T-cell (primary cell): ENCODE results near the gene SLC35B1. TPM values are rescaled to one million over a fixed set of nuclear protein-coding genes. Genes with fewer than 3 reads are reported as not detected.

Experiments
- ATAC-seq, 4 experiments: fragments of 200-7000 bp in 3 of 4; fragments of 150-1000 bp in 1 of 4; cut with Tn5 transposase; replicated peaks in 1 of 4; 1 replicate in 3 of 4; 2 replicates in 1 of 4; pipeline ENCODE4 v1.10.0; 2021; ENCODE audit warnings: moderate library complexity in 3 of 4, mild to moderate bottlenecking in 2 of 4, moderate number of reproducible peaks in 1 of 4
- CTCF ChIA-PET, 2 donors: fragments of 300-600 bp; sonication (Branson Sonifier 250); formaldehyde crosslinking; loops; one replicate each; lab custom pipeline; 2022; ENCODE audit warnings: antibody characterized with exemption in 2 of 2; lab: Charles Lee
- POLR2A ChIA-PET, 2 donors: fragments of 300-600 bp; sonication (Branson Sonifier 250); formaldehyde crosslinking; loops; one replicate each; lab custom pipeline; 2022; ENCODE audit warnings: antibody characterized with exemption in 2 of 2; lab: Charles Lee
- DNase-seq, 35 experiments: peaks; one replicate each; pipeline versions ENCODE4 v3.0.0 to v3.0.0-alpha.2; 2013 to 2023
- H3K27ac ChIP-seq: one replicate; pipeline ENCODE4 v1.5.1; 2013; ENCODE audit warnings: low read length
- H3K27me3 ChIP-seq, 2 experiments: replicated peaks in 1 of 2; 1 replicate in 1 of 2; 2 replicates in 1 of 2; pipeline versions ENCODE4 v1.6.1 to v1.7.0; 2013; ENCODE audit warnings: low read length in 1 of 2, mixed read lengths in 1 of 2; ENCODE audit not compliant: control insufficient read depth in 2 of 2, insufficient read depth in 2 of 2; ENCODE audit errors: extremely low read depth in 1 of 2
- H3K36me3 ChIP-seq, 2 donors: 1 replicate in 1 of 2; 2 replicates in 1 of 2; pipeline versions ENCODE4 v1.6.1 to v1.7.0; 2013; ENCODE audit warnings: low read length in 1 of 2; ENCODE audit not compliant: control insufficient read depth in 2 of 2, insufficient read depth in 1 of 2; ENCODE audit errors: extremely low read depth in 1 of 2
- H3K4me1 ChIP-seq, 2 experiments: 1 replicate in 1 of 2; 2 replicates in 1 of 2; pipeline versions ENCODE4 v1.6.1 to v1.7.0; 2013; ENCODE audit warnings: low read length in 2 of 2, mixed read lengths in 1 of 2; ENCODE audit not compliant: insufficient read depth in 2 of 2, control insufficient read depth in 1 of 2; ENCODE audit errors: extremely low read depth in 1 of 2
- H3K4me3 ChIP-seq, 2 donors: 1 replicate in 1 of 2; 2 replicates in 1 of 2; pipeline versions ENCODE4 v1.5.1 to v1.7.0; 2013; ENCODE audit warnings: mild to moderate bottlenecking in 2 of 2, low read length in 1 of 2, moderate library complexity in 1 of 2; ENCODE audit not compliant: control insufficient read depth in 1 of 2; ENCODE audit errors: extremely low read depth in 1 of 2
- H3K9me3 ChIP-seq: 2 replicates; pipeline ENCODE4 v1.7.0; 2013
- H3K27ac Mint-ChIP-seq, 2 donors: one replicate each; pipeline ENCODE4 v1.8.0; 2020 to 2021; ENCODE audit warnings: mild to moderate bottlenecking in 2 of 2, mixed read lengths in 2 of 2
- H3K27me3 Mint-ChIP-seq, 2 donors: one replicate each; pipeline ENCODE4 v1.8.0; 2021 to 2022; ENCODE audit warnings: mixed read lengths in 2 of 2
- H3K36me3 Mint-ChIP-seq: one replicate; pipeline ENCODE4 v1.8.0; 2021; ENCODE audit warnings: mixed read lengths
- H3K4me1 Mint-ChIP-seq, 3 donors: one replicate each; pipeline ENCODE4 v1.8.0; 2020 to 2022; ENCODE audit warnings: mixed read lengths in 3 of 3, mild to moderate bottlenecking in 1 of 3
- H3K4me3 Mint-ChIP-seq, 3 donors: one replicate each; pipeline ENCODE4 v1.8.0; 2020 to 2022; ENCODE audit warnings: mild to moderate bottlenecking in 3 of 3, mixed read lengths in 3 of 3, moderate library complexity in 3 of 3
- H3K9me3 Mint-ChIP-seq, 3 donors: one replicate each; pipeline ENCODE4 v1.8.0; 2020 to 2022; ENCODE audit warnings: mixed read lengths in 3 of 3
- whole genome bisulfite sequencing: methylation state at CpG from one replicate; pipeline ENCODE4 v1.1.5; 2013; ENCODE audit warnings: missing lambda C conversion rate; ENCODE audit not compliant: insufficient coverage; 5-methylcytosine and 5-hydroxymethylcytosine counted together
- total RNA-seq, 35 experiments: library from RNA in 6 of 35; stranded (reverse) in 6 of 35; fragments of 120-200 nt in 1 of 35; gene quantifications; one replicate each; pipeline versions ENCODE4 v1.2.1 to v1.2.4 and lab custom pipeline; 2013 to 2026

SLC35B1 gene, protein sequence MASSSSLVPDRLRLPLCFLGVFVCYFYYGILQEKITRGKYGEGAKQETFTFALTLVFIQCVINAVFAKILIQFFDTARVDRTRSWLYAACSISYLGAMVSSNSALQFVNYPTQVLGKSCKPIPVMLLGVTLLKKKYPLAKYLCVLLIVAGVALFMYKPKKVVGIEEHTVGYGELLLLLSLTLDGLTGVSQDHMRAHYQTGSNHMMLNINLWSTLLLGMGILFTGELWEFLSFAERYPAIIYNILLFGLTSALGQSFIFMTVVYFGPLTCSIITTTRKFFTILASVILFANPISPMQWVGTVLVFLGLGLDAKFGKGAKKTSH
- 10 to 100 TPM; 40.5 to 57.1 (median 42.8) TPM for total RNA-seq
- 33.0 TPM for total RNA-seq (2013)
- total RNA-seq (lab: John Stamatoyannopoulos, UW), result 25.5 to 82.6 (median 32.1) reads per million in 29 experiments

DNA sequence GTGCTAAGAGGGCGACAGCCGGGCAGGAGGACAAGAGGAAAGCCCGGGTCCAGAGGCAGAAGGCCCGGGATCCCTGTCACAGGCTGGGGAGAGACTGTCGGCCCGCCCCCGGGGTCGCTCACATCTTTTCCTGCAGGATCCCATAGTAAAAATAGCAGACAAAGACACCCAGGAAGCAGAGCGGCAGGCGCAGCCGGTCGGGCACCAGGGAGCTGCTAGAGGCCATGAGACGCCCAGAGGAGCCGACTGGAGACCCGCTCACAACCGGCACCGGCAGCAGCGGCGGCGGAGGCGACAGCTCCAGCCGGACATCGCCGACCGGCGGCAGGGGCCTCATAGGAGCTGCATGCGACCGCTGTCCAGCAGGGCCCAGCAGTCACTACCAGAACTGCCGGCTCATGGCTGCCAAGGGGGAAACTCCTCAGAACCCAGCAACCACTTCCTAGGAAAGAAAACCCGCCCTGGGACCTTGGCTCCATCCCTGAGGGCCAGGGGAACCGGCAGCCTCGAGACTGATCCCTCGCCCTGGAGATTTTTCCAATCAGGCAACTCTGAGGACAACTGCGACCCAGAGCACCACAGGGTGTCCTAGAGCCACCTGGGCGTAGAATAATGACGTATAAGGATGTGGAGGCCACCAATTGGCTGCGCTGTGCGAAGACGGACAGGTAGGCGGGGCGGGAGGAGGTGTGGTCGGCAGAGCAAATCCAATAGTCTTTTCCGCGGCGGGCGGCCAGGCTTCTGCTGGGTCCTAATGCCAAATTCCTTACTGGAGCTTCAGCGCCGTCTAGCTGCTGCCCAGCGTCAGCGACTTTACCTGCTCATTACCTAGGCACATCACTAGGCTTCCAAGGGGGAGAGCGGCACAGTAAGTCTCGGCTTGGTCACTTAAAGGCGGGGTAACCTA, at the start of gene SLC35B1:
SLC35B1 (minus strand) TSS at position 357 of the 907 bp plus-strand sequence; CDS start at position 226, 131 bp downstream.
- Histone ChIP-seq H3K36me3 (peaks cover 8 to 66% of the 10 kb centered on the region in 2 donors), H3K27ac (peak within 1 kb of the TSS; percentile 93), H3K27me3 (no peaks in the 10 kb centered on the region), H3K9me3 (no peaks in the 10 kb centered on the region), H3K4me1 (peaks cover 9 to 33% of the 10 kb centered on the region in 2 experiments), H3K4me3 (peak within 1 kb of the TSS; percentile 68 to 97)
- ATAC-seq (peak; percentile 96 to 99 (median 96)), DNase-seq (peak; percentile 91 to 100 (median 99))
- ChIA-PET POLR2A (interaction anchor here (0.7 to 1.8 kb wide), 5 partner anchors 30 to 80 kb away, joined by 3 to 17 read pairs (median 4); partner anchors contain the start of genes FAM117A (in 2 of the 2) and KAT7 (in 1 of the 2)), CTCF (interaction anchor here in 1 of 2 donors (0.5 to 3.0 kb wide), 18 partner anchors 9 to 173 kb away, joined by 3 to 13 read pairs (median 4); partner anchors contain the start of genes FAM117A and KAT7)
- peak within 1 kb of the TSS; percentile 97 for H3K27ac Mint-ChIP-seq
- 0% methylated on average over 38 of the region's 53 CpGs for WGBS
- peaks cover 35 to 55% (median 42%) of the 10 kb centered on the region in 3 donors for H3K4me1 Mint-ChIP-seq
- no peaks in the 10 kb centered on the region for H3K27me3 Mint-ChIP-seq
- peak within 1 kb of the TSS; percentile 91 to 97 (median 95) for H3K4me3 Mint-ChIP-seq
- no peaks in the 10 kb centered on the region for H3K9me3 Mint-ChIP-seq
- H3K36me3 Mint-ChIP-seq, result peaks cover 40% of the 10 kb centered on the region

DNA sequence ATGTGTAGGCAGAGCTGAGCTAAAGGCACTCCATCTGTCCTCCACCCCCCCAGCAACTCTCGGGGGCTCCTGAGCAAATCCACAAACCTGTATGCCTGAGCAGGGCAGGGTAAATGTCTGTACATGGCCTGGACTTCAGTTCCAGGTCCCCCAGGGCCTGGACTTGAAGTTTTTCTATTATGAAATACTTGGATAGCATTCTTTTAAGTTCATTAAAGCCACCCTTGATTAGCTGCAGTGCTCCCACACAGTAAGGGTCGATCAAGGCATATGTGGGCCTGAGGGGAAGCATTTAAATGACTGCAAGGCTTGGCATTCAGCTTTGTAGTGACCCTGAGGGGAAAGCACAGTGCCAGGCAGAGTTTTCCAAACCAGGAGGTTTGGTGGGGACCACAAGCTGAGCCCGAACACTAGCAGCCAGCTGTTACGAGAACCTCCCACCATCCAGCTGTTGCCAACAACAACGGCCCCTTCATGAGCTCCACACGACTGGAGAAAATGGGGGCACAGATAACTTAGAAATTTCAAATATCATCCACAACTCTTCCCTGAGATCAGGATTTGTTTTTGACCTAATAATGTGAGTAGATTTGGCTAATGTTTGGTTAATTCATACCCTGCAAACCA, 49.5 kb upstream of the SLC35B1 start:
- Histone ChIP-seq H3K4me1 (peaks cover 32 to 89% of the 10 kb centered on the region in 2 experiments), H3K9me3 (no peaks in the 10 kb centered on the region), H3K36me3 (peaks cover 0 to 32% of the 10 kb centered on the region in 2 donors), H3K4me3 (no peak overlapping the region), H3K27me3 (no peaks in the 10 kb centered on the region), H3K27ac (peak overlapping the region; percentile 25)
- peaks cover 42% of the 10 kb centered on the region for H3K36me3 Mint-ChIP-seq
- ATAC-seq, result peak in 1 of 4 experiments; percentile 19
- ChIA-PET POLR2A (interaction anchor here (0.8 to 1.2 kb wide), 3 partner anchors 9 to 17 kb away, joined by 3 to 6 read pairs (median 4); no protein-coding TSS in a partner anchor), CTCF (interaction anchor here (0.5 to 1.6 kb wide), 5 partner anchors 9 to 389 kb away, joined by 3 to 4 read pairs (median 3); no protein-coding TSS in a partner anchor)
- DNase-seq, result no peak
- peaks cover 89 to 92% (median 90%) of the 10 kb centered on the region in 3 donors for H3K4me1 Mint-ChIP-seq
- WGBS, result 86% methylated on average over 1 of the region's 6 CpGs
- H3K27me3 Mint-ChIP-seq, result no peaks in the 10 kb centered on the region
- H3K9me3 Mint-ChIP-seq, result no peaks in the 10 kb centered on the region
- peak overlapping the region; percentile 80 to 96 for H3K27ac Mint-ChIP-seq
- H3K4me3 Mint-ChIP-seq, result peak overlapping the region in 1 of 3 donors; percentile 52

DNA sequence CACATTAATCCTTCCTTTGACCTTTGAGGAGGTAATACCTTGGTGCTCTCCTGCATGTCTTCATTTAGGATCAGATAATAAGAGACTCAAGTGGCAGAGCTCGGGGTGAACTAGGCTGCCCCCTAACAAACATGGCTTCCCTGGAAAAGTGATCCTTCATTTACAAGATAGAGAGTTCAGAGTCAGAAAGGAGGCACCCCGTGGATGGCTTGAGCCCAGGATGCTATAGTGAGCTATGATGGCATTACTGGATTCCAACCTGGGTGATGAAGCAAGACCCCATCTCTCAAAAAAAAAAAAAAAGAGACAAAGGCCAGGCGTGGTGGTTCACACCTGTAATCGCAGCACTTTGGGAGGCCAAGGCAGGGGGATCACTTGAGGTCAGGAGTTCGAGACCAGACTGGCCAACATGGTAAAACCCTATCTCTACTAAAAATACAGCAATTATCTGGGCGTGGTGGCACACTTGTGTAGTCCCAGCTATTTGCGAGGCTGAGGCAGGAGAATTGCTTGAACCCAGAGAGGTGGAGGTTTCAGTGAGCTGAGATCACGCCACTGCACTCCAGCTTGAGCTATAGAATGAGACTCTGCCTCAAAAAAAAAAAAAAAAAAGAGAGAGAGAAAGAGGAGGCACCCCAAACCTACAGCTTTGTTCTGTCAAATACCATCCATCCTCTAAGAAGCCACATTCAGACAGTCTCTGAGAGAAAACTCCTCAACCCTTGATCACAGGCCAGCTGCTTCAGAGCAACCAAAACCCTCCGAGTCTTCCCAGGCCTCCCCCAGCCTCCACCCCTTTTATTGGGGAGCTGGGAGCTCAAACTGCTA, 48.8 kb upstream of the SLC35B1 start:
- CTCF ChIA-PET, result interaction anchor here (0.6 to 1.6 kb wide), 5 partner anchors 15 to 388 kb away, joined by 3 to 4 read pairs (median 3); no protein-coding TSS in a partner anchor
- Mint-ChIP-seq H3K4me1 (peaks cover 85 to 91% (median 87%) of the 10 kb centered on the region in 3 donors), H3K27ac (peak overlapping the region; percentile 80 to 96), H3K36me3 (peaks cover 42% of the 10 kb centered on the region), H3K9me3 (no peaks in the 10 kb centered on the region), H3K4me3 (peak overlapping the region in 2 of 3 donors; percentile 1 to 52), H3K27me3 (no peaks in the 10 kb centered on the region)
- ATAC-seq (peak in 1 of 4 experiments; percentile 56), DNase-seq (no peak)
- Histone ChIP-seq H3K4me1 (peaks cover 25 to 88% of the 10 kb centered on the region in 2 experiments), H3K36me3 (peaks cover 0 to 32% of the 10 kb centered on the region in 2 donors), H3K9me3 (no peaks in the 10 kb centered on the region), H3K27me3 (no peaks in the 10 kb centered on the region), H3K4me3 (no peak overlapping the region), H3K27ac (peak overlapping the region; percentile 25)
- POLR2A ChIA-PET, result interaction anchor here (0.6 to 1.2 kb wide), 10 partner anchors 8 to 987 kb away, joined by 3 to 9 read pairs (median 4); partner anchors contain the start of genes KAT7 (in 1 of the 2) and PPP1R9B (in 1 of the 2)
- WGBS, result 100% methylated on average over 1 of the region's 9 CpGs

DNA sequence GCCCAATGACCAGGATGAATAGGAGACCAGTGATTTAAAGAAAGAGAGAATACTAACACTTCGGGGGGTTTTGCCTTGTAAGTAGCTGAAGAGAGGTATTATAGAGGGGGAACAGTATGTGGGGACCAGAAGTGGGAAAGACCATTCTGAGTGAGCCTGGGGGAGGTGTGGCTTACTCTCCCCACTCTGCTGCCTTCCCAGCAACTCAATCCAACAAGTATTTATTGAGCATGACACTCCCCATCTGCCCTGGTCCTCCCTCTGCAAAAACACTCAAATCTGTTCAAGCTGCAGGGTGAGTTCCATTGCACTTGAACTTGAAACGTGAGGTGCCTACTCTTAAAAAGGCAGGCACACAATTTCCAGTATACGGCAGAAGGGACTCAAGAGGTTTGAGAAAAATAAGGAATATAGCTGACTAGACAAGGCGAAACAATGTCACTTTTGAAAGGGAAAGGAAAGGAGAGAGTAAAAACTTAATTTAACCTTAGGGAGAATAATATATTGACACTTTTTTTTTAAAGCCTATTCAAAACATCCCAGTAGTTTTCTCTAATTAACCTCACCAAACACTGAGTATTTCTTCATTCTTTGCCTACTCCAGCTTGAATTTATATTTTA, 48.0 kb upstream of the SLC35B1 start:
- H3K4me1 ChIP-seq, result peaks cover 22 to 85% of the 10 kb centered on the region in 2 experiments
- H3K4me3 ChIP-seq, result no peak overlapping the region
- H3K9me3 ChIP-seq, result no peaks in the 10 kb centered on the region
- Mint-ChIP-seq H3K4me3 (peak overlapping the region in 1 of 3 donors; percentile 52), H3K27ac (peak overlapping the region; percentile 80 to 96), H3K4me1 (peaks cover 77 to 84% (median 82%) of the 10 kb centered on the region in 3 donors), H3K36me3 (peaks cover 37% of the 10 kb centered on the region), H3K9me3 (no peaks in the 10 kb centered on the region), H3K27me3 (no peaks in the 10 kb centered on the region)
- peaks cover 0 to 32% of the 10 kb centered on the region in 2 donors for H3K36me3 ChIP-seq
- ATAC-seq, result no peak
- H3K27me3 ChIP-seq, result no peaks in the 10 kb centered on the region
- ChIA-PET CTCF (interaction anchor here in 1 of 2 donors (1.2 kb wide), 1 partner anchor 14 kb away, joined by 3 read pairs; no protein-coding TSS in a partner anchor), POLR2A (interaction anchor here (0.6 kb wide), 4 partner anchors 16 to 70 kb away, joined by 3 to 4 read pairs (median 3); partner anchors contain the start of gene KAT7 (in 1 of the 2))
- DNase-seq, result no peak
- WGBS, result no CpG with 5 or more reads among the region's 4 CpGs
- H3K27ac ChIP-seq, result peak overlapping the region; percentile 48
